GM19463 (cell line): Measurements from ENCODE around the gene EXTL2.
A peak's percentile ranks its signal among the peaks of the same experiment; 100 is the strongest.
"Not testable (repeated sequence)": the region's sequence is repeated elsewhere in the genome, so short reads cannot be mapped to it uniquely, and the experiment has no call there.

Source experiments
- ATAC-seq: cut with Tn5 transposase; IDR thresholded peaks from one replicate; pipeline ENCODE4 v1.9.1; 2021; ENCODE audit warnings: mild to moderate bottlenecking, moderate library complexity; ENCODE audit not compliant: unreplicated experiment

EXTL2 gene

GRCh38 chr1:100903777-100904176 lies 9.1 kb upstream of the EXTL2 start:
- no peak for ATAC-seq

GRCh38 chr1:100902365-100902764 lies 7.7 kb upstream of the EXTL2 start:
- ATAC-seq = no peak

- peak; percentile 20 for ATAC-seq
These were observed 1.9 kb upstream of the EXTL2 start for GRCh38 chr1:100896481-100896982.

GRCh38 chr1:100895540-100896480 lies 1.2 kb upstream of the EXTL2 start, which contains the start of gene SLC30A7:
SLC30A7 (plus strand) TSS chr1:100896090; CDS start chr1:100896263, 173 bp downstream.
- peak; percentile 77 for ATAC-seq

GRCh38 chr1:100893718-100894117 lies 924 bp downstream of the EXTL2 start:
- ATAC-seq = no peak

- no peak for ATAC-seq
These were observed 2.1 kb downstream of the EXTL2 start for GRCh38 chr1:100892554-100892953.

- no peak for ATAC-seq
These were observed 3.3 kb downstream of the EXTL2 start for GRCh38 chr1:100891380-100891779.

- ATAC-seq = not testable (repeated sequence)
These were observed 4.7 kb downstream of the EXTL2 start for GRCh38 chr1:100889869-100890482.

GRCh38 chr1:100889007-100889406 lies 5.6 kb downstream of the EXTL2 start:
- not testable (repeated sequence) for ATAC-seq

- no peak for ATAC-seq
These were observed 10.7 kb downstream of the EXTL2 start for GRCh38 chr1:100883963-100884362.

- ATAC-seq = no peak
These were observed 11.9 kb downstream of the EXTL2 start for GRCh38 chr1:100882698-100883097.

GRCh38 chr1:100881687-100882086 lies 13.0 kb downstream of the EXTL2 start:
- no peak for ATAC-seq

- no peak for ATAC-seq
These were observed 15.2 kb downstream of the EXTL2 start for GRCh38 chr1:100879422-100879821.

GRCh38 chr1:100876291-100876690 lies 18.4 kb downstream of the EXTL2 start:
- ATAC-seq = no peak

GRCh38 chr1:100875228-100875627 lies 19.4 kb downstream of the EXTL2 start:
- no peak for ATAC-seq

- no peak for ATAC-seq
These were observed 20.2 kb downstream of the EXTL2 start for GRCh38 chr1:100874433-100874832.

GRCh38 chr1:100869996-100870395 lies 24.6 kb downstream of the EXTL2 start:
- ATAC-seq = no peak

GRCh38 chr1:100868364-100868995 lies 26.2 kb downstream of the EXTL2 start:
- ATAC-seq = no peak

GRCh38 chr1:100866901-100867206 lies 27.8 kb downstream of the EXTL2 start:
- ATAC-seq = no peak

GRCh38 chr1:100866041-100866900 lies 28.4 kb downstream of the EXTL2 start:
- ATAC-seq = no peak

GRCh38 chr1:100862591-100862990 lies 32.1 kb downstream of the EXTL2 start:
- no peak for ATAC-seq
